Adrenal gland (tissue), 12 donors: ENCODE results near the gene DPP6. TPM values are rescaled to one million over a fixed set of nuclear protein-coding genes. Genes with fewer than 3 reads are reported as not detected.

ENCODE experiments used
- DNase-seq, 7 donors: peaks; one replicate each; pipeline ENCODE4 v3.0.0-alpha.2; 2019 to 2020
- H3K27ac ChIP-seq, 5 donors: fragments of 200-600 bp; sonication (generic) in 4 of 5; 1 replicate in 3 of 5; 2 replicates in 2 of 5; pipeline versions ENCODE4 v1.5.1 to v1.8.0; 2016 to 2020; ENCODE audit warnings: mild to moderate bottlenecking in 1 of 5
- H3K27me3 ChIP-seq: fragments of 200-600 bp; 2 replicates; pipeline ENCODE4 v1.8.0; 2021
- H3K36me3 ChIP-seq, 2 donors: fragments of 200-600 bp; replicated peaks in 1 of 2; 1 replicate in 1 of 2; 2 replicates in 1 of 2; pipeline versions ENCODE4 v1.5.1 to v1.8.0; 2018 to 2022
- H3K4me1 ChIP-seq, 2 donors: fragments of 200-600 bp; replicated peaks in 1 of 2; 1 replicate in 1 of 2; 2 replicates in 1 of 2; pipeline versions ENCODE4 v1.5.1 to v1.8.0; 2018 to 2021
- H3K4me3 ChIP-seq, 4 donors: fragments of 200-600 bp; sonication (generic) in 3 of 4; one replicate each; pipeline ENCODE4 v1.5.1; 2016 to 2018
- H3K9me3 ChIP-seq, 3 donors: fragments of 200-600 bp; sonication (generic) in 1 of 3; replicated peaks in 1 of 3; 1 replicate in 2 of 3; 2 replicates in 1 of 3; pipeline versions ENCODE4 v1.5.1 to v1.8.0; 2016 to 2021
- POLR2A ChIP-seq, 2 donors: fragments of 450-650 bp; IDR thresholded peaks; one replicate each; pipeline ENCODE4 v1.6.1; 2017; ENCODE audit warnings: antibody characterized with exemption in 2 of 2, mild to moderate bottlenecking in 2 of 2, moderate library complexity in 1 of 2
- WGBS, 4 donors: extraction: QIAGEN DNeasy Blood & Tissue Kit in 2 of 4; methylation state at CpG; one replicate each; pipeline versions ENCODE4 v1.1.5 to v1.1.7; 2013 to 2017; 5-methylcytosine and 5-hydroxymethylcytosine counted together
- intact Hi-C, 2 donors: fragments of 100-400 bp; cut with DNase I; formaldehyde crosslinking; loops; one replicate each; pipeline versions ENCODE4 v1.14.1 to v1.15.0; 2022 to 2023
- polyA plus RNA-seq, 3 donors: library from polyadenylated mRNA; stranded (reverse); fragments of 200-250 nt in 2 of 3; fragments of 350-450 nt in 1 of 3; fragmentation: Illumina TruSeq in 1 of 3; extraction: RNeasy Lipid Tissue Mini Kit (QIAGEN cat#74804) in 1 of 3; gene quantifications; one replicate each; pipeline ENCODE4 v1.2.3, GENCODE V29; 2013 to 2014
- total RNA-seq, 9 donors: library from RNA; depleted of rRNA in 4 of 9; stranded (reverse); fragments of >200 nt in 4 of 9; fragments of 120-200 nt in 1 of 9; fragmentation: NEBNext Ultra II Directional in 1 of 9; extraction: Animal tissue kit (Norgen Biotek cat#: 25700) in 1 of 9; gene quantifications; one replicate each; pipeline versions ENCODE4 v1.1.0 to v1.2.4, GENCODE V29; 2013 to 2023
- TF ChIP-seq, protein P1 (sequence below), 6 experiments: fragments of 450-650 bp in 4 of 6; fragments of 200-600 bp in 2 of 6; sonication (generic) in 1 of 6; IDR thresholded peaks; 1 replicate in 5 of 6; 2 replicates in 1 of 6; pipeline versions ENCODE4 v1.5.1 to v1.8.0; 2016 to 2021; ENCODE audit warnings: antibody characterized with exemption in 6 of 6, mild to moderate bottlenecking in 2 of 6, moderate library complexity in 1 of 6
- donor health status: healthy with polysubstance abuse.
- donor health status: Bipolar disorder and iron deficiency.
- donor health status: DM: yes; HTN: yes; CAD: no.
- donor health status: DM: no; HTN: no; CAD: no.
- donor health status: DM: no; HTN: no; CAD: no.
- donor health status: DM: yes; HTN: yes; CAD: no.

The DPP6 gene
- total and polyA plus RNA-seq, 12 donors, result 0.39 to 13.1 (median 5.1) TPM

GRCh38 chr7:154770962-154771361, 718.8 kb downstream of the DPP6 start:
- Histone ChIP-seq H3K4me3 (no peak overlapping the region), H3K9me3 (no peaks in the 10 kb centered on the region), H3K4me1 (no peaks in the 10 kb centered on the region), H3K36me3 (no peaks in the 10 kb centered on the region), H3K27me3 (no peaks in the 10 kb centered on the region), H3K27ac (no peak overlapping the region)
- intact Hi-C loops, result no loop called here
- TF ChIP-seq POLR2A (IDR thresholded peaks at IDR 0.05), result no peak
- TF ChIP-seq, protein P1, sequence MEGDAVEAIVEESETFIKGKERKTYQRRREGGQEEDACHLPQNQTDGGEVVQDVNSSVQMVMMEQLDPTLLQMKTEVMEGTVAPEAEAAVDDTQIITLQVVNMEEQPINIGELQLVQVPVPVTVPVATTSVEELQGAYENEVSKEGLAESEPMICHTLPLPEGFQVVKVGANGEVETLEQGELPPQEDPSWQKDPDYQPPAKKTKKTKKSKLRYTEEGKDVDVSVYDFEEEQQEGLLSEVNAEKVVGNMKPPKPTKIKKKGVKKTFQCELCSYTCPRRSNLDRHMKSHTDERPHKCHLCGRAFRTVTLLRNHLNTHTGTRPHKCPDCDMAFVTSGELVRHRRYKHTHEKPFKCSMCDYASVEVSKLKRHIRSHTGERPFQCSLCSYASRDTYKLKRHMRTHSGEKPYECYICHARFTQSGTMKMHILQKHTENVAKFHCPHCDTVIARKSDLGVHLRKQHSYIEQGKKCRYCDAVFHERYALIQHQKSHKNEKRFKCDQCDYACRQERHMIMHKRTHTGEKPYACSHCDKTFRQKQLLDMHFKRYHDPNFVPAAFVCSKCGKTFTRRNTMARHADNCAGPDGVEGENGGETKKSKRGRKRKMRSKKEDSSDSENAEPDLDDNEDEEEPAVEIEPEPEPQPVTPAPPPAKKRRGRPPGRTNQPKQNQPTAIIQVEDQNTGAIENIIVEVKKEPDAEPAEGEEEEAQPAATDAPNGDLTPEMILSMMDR (IDR thresholded peaks at IDR 0.05), result no peak
- DNase-seq, result no peak
- WGBS, 4 donors, result 71 to 93% (median 77%) methylated on average over 1 of the region's 1 CpG

DNA sequence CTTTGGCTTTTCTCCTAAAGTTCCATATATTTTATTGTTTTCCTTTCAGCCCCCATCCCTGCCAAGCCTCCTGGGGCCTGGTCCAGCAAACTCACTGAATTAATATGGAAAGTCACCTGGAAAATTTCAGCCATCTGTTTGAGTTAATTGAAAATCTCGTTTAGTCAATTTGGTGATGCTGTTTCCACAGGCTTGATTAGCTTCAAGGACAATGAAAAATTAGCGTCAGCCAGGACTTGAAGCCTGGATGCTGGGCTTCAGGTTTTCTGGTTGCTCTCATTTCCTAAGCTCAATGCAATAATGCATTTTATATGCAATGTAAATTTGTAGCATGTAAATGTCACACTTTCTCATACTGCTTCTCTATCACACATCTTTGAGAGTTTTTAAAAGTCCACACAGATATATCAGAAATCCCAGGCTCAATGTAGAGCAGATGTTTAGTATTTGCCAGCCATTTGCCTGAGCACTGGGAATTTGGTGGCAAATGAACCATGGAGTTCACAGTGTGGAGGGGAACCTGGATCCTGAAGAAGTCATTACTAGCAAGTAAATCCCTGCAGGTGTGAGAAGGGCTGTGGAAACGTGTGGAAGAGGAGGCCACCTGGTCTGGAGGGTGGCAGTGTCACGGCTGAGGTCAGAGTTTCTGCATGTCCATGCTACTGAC, 722.2 kb downstream of the DPP6 start:
- Histone ChIP-seq H3K4me3 (no peak overlapping the region), H3K27me3 (no peaks in the 10 kb centered on the region), H3K36me3 (no peaks in the 10 kb centered on the region), H3K4me1 (no peaks in the 10 kb centered on the region), H3K27ac (no peak overlapping the region), H3K9me3 (no peaks in the 10 kb centered on the region)
- WGBS, 4 donors, result 62 to 71% (median 68%) methylated on average over 4 of the region's 4 CpGs
- intact Hi-C loops, result no loop called here
- TF ChIP-seq, protein P1 (IDR thresholded peaks at IDR 0.05), result no peak
- no peak for TF ChIP-seq POLR2A (IDR thresholded peaks at IDR 0.05)
- no peak for DNase-seq

DNA sequence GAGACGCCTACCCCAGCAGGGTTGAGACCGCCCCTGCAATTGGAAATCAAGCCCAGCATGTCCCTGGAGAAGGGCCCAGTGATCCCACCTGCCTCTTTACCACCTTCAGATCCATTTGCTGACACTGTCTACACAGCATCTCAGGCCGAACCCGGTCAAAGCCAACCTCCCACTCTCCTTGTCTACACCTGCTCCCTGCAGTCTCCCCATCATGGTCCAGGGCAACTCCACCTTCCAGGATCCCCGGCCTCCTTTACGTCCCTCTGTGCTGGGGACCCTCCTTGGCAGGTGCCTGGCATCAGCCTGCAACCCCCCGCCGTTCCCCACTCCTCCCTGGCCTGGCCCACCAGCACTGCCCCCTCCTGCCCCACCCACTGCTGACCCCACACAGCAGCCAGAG, 723.5 kb downstream of the DPP6 start:
- no peak for DNase-seq
- H3K9me3 ChIP-seq, result no peaks in the 10 kb centered on the region
- H3K4me3 ChIP-seq, result no peak overlapping the region
- no peaks in the 10 kb centered on the region for H3K36me3 ChIP-seq
- 88 to 99% (median 91%) methylated on average over 7 to 8 of the region's 8 CpGs for WGBS, 4 donors
- no peaks in the 10 kb centered on the region for H3K4me1 ChIP-seq
- no peak for TF ChIP-seq POLR2A (IDR thresholded peaks at IDR 0.05)
- TF ChIP-seq, protein P1 (IDR thresholded peaks at IDR 0.05), result no peak
- no peak overlapping the region for H3K27ac ChIP-seq
- intact Hi-C loops, result no loop called here
- H3K27me3 ChIP-seq, result no peaks in the 10 kb centered on the region

DNA sequence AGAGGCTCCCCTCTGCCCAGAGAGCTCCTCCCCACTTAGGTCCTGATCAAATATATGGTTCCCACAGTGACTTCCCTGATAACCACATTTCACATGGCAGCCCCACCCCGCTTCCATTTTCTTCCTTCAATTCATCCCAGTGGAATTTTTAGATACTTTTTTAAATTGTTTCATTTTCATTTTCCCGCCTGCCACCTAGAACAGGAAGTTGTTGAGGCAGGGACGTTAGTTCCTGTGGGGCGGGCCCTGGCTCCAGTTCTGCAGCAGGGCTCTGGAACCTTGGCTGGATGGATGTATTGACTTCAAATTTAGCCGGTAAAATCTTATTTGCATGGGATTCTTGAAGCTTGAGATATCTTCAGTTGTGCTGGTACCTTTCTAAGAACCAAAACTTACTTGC, 724.2 kb downstream of the DPP6 start:
- H3K27ac ChIP-seq, result no peak overlapping the region
- no peak for TF ChIP-seq POLR2A (IDR thresholded peaks at IDR 0.05)
- TF ChIP-seq, protein P1 (IDR thresholded peaks at IDR 0.05), result no peak
- no peak for DNase-seq
- no peak overlapping the region for H3K4me3 ChIP-seq
- H3K9me3 ChIP-seq, result no peaks in the 10 kb centered on the region
- 64 to 77% (median 69%) methylated on average over 5 of the region's 5 CpGs for WGBS, 4 donors
- H3K27me3 ChIP-seq, result no peaks in the 10 kb centered on the region
- intact Hi-C loops, result no loop called here
- H3K4me1 ChIP-seq, result no peaks in the 10 kb centered on the region
- no peaks in the 10 kb centered on the region for H3K36me3 ChIP-seq
